Calu3 (cell line): ENCODE measurements around the gene RELB. TPM values are rescaled to one million over a fixed set of nuclear protein-coding genes. Genes with fewer than 3 reads are reported as not detected.

Source experiments
- BruUV-seq: library from RNA; stranded (reverse); fragments of 400-500 nt; replicated peaks from 2 replicates; lab custom pipeline; 2021; lab: Mats Ljungman, UMichigan
- CTCF ChIA-PET: fragments of 300-600 bp; sonication (Branson Sonifier 250); formaldehyde crosslinking; loops from one replicate; lab custom pipeline; 2022; ENCODE audit warnings: antibody characterized with exemption; lab: Charles Lee
- DNase-seq: peaks from one replicate; pipeline ENCODE4 v3.0.0; 2022
- H3K27ac Mint-ChIP-seq: one replicate; pipeline ENCODE4 v1.8.0; 2022; ENCODE audit warnings: mixed read lengths; ENCODE audit not compliant: unreplicated experiment
- H3K27me3 Mint-ChIP-seq: one replicate; pipeline ENCODE4 v1.8.0; 2022; ENCODE audit warnings: mixed read lengths; ENCODE audit not compliant: unreplicated experiment
- H3K36me3 Mint-ChIP-seq: one replicate; pipeline ENCODE4 v1.8.0; 2022; ENCODE audit warnings: mild to moderate bottlenecking, moderate library complexity, mixed read lengths; ENCODE audit not compliant: insufficient read depth, unreplicated experiment
- H3K4me1 Mint-ChIP-seq: one replicate; pipeline ENCODE4 v1.8.0; 2022; ENCODE audit warnings: mild to moderate bottlenecking, low read depth, mixed read lengths; ENCODE audit not compliant: unreplicated experiment
- H3K4me3 Mint-ChIP-seq: one replicate; pipeline ENCODE4 v1.8.0; 2022; ENCODE audit warnings: mild to moderate bottlenecking, low read depth, moderate library complexity, mixed read lengths; ENCODE audit not compliant: unreplicated experiment
- H3K9me3 Mint-ChIP-seq: one replicate; pipeline ENCODE4 v1.8.0; 2022; ENCODE audit warnings: low read depth, mixed read lengths; ENCODE audit not compliant: unreplicated experiment
- intact Hi-C: fragments of 100-400 bp; cut with micrococcal nuclease; formaldehyde crosslinking; loops from one replicate; pipeline ENCODE4 v1.10.0; 2022; ENCODE audit not compliant: unreplicated experiment
- total RNA-seq: library from RNA; stranded (reverse); gene quantifications from 2 replicates; pipeline ENCODE4 v1.2.3, GENCODE V29; 2022
- TF ChIP-seq, protein P1 (sequence below): fragments of 200-600 bp; IDR thresholded peaks from one replicate; pipeline ENCODE4 v1.8.0; 2022; ENCODE audit warnings: antibody characterized with exemption; ENCODE audit not compliant: unreplicated experiment

The RELB gene
- total RNA-seq, 1 experiment from 2014 or later = 44.5 TPM

DNA sequence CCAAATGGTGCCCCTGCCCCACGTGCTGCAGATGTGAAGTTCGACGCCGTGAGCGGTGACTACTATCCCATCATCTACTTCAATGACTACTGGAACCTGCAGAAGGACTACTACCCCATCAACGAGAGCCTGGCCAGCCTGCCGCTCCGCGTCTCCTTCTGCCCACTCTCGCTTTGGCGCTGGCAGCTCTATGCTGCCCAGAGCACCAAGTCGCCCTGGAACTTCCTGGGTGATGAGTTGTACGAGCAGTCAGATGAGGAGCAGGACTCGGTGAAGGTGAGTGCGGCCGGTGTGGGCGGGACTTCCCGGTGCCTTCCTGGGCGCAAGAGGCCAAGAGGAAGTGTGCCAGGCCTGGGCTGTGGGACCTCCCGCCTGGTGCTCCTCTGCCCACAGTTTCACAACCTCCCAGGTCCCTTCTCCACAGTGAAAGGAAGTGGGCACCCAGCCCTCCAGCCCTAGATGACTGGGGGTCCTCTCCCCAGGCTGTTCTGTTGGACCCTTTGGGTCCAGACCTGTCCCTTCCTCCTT is 14.1 kb upstream of the RELB start:
- intact Hi-C loops = no loop called here
- Mint-ChIP-seq H3K27me3 (no peaks in the 10 kb centered on the region), H3K27ac (no peak overlapping the region), H3K9me3 (no peaks in the 10 kb centered on the region), H3K4me1 (peaks cover 7% of the 10 kb centered on the region), H3K36me3 (peaks cover 47% of the 10 kb centered on the region), H3K4me3 (no peak overlapping the region)
- BruUV-seq = no TSS peak
- TF ChIP-seq, protein P1, sequence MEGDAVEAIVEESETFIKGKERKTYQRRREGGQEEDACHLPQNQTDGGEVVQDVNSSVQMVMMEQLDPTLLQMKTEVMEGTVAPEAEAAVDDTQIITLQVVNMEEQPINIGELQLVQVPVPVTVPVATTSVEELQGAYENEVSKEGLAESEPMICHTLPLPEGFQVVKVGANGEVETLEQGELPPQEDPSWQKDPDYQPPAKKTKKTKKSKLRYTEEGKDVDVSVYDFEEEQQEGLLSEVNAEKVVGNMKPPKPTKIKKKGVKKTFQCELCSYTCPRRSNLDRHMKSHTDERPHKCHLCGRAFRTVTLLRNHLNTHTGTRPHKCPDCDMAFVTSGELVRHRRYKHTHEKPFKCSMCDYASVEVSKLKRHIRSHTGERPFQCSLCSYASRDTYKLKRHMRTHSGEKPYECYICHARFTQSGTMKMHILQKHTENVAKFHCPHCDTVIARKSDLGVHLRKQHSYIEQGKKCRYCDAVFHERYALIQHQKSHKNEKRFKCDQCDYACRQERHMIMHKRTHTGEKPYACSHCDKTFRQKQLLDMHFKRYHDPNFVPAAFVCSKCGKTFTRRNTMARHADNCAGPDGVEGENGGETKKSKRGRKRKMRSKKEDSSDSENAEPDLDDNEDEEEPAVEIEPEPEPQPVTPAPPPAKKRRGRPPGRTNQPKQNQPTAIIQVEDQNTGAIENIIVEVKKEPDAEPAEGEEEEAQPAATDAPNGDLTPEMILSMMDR = no peak
- CTCF ChIA-PET = no interaction called here
- no peak for DNase-seq

- TF ChIP-seq, protein P1 = no peak
- intact Hi-C loops = no loop called here
- Mint-ChIP-seq H3K4me1 (peaks cover 7% of the 10 kb centered on the region), H3K4me3 (no peak overlapping the region), H3K27me3 (no peaks in the 10 kb centered on the region), H3K36me3 (peaks cover 42% of the 10 kb centered on the region), H3K27ac (no peak overlapping the region), H3K9me3 (no peaks in the 10 kb centered on the region)
- CTCF ChIA-PET = interaction anchor here (1.7 kb wide), 1 partner anchor 9 kb away, joined by 8 read pairs; no protein-coding TSS in a partner anchor
- BruUV-seq = no TSS peak
- DNase-seq = no peak
Observed at GRCh38 chr19:44988273-44988672, 13.0 kb upstream of the RELB start.

DNA sequence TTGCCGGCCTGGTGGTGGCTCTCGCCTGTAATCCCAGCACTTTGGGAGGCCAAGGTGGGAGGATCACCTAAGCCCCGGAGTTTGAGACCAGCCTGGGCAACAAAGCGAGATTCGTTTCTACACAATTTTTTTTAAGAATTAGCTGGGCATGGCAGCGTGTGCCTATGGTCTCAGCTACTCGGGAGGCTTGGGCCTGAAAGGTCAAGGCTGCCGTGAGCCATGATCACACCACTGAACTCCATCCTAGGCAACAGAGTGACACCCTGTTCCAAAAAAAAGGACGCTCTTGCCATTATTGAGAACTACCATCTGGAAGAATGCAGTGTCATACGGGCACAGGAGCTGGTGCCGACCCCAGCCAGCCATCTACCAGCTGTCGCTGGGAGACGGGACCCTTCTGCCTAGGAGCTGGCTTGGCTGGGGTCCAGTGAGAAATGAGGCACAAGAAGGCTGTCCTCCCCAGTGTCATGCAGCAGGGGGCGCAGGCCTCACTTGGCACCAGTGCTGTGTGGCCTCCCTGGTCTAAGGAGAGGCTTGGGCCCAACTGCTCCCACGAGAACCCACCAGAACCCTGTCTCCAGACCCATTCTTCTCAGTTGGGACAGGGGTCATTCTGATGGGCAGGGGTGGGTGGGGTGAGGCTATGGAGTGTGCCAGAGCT is 12.2 kb upstream of the RELB start:
- peak; percentile 79 for DNase-seq
- H3K27me3 Mint-ChIP-seq = no peaks in the 10 kb centered on the region
- peaks cover 48% of the 10 kb centered on the region for H3K36me3 Mint-ChIP-seq
- H3K27ac Mint-ChIP-seq = no peak overlapping the region
- intact Hi-C loops = no loop called here
- H3K9me3 Mint-ChIP-seq = no peaks in the 10 kb centered on the region
- BruUV-seq = no TSS peak
- peaks cover 7% of the 10 kb centered on the region for H3K4me1 Mint-ChIP-seq
- TF ChIP-seq, protein P1 = peak; percentile 66
- H3K4me3 Mint-ChIP-seq = no peak overlapping the region
- CTCF ChIA-PET = interaction anchor here (1.0 to 1.7 kb wide), 4 partner anchors 8 to 104 kb away, joined by 3 to 8 read pairs (median 4); partner anchors contain the start of gene PPP1R37

DNA sequence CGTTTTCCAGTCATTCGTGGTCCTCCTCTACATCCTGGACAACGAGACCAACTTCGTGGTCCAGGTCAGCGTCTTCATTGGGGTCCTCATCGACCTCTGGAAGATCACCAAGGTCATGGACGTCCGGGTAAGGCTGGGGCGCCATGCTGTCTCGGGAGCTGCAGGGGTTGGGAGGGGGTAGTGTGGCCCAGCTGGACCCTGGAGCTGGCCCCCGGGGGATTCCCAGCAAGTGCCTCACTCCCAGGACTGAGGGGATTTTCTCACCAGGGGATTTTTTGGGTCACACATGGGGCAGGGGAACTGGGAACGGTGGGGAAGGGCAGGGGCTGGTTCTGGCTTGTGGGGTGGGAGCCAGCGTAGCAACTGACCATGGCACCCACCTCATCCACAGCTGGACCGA is 10.8 kb upstream of the RELB start:
- Mint-ChIP-seq H3K4me1 (peaks cover 7% of the 10 kb centered on the region), H3K36me3 (peaks cover 49% of the 10 kb centered on the region), H3K9me3 (no peaks in the 10 kb centered on the region), H3K27me3 (no peaks in the 10 kb centered on the region), H3K4me3 (no peak overlapping the region), H3K27ac (no peak overlapping the region)
- DNase-seq = no peak
- intact Hi-C loops = no loop called here
- CTCF ChIA-PET = no interaction called here
- BruUV-seq = no TSS peak
- TF ChIP-seq, protein P1 = no peak
